Mucosa of rectum (tissue), 2 donors: ENCODE measurements around the gene DEF6.

ENCODE experiments used
- H3K27ac ChIP-seq, 2 donors: one replicate each; pipeline ENCODE4 v1.7.0; 2013; ENCODE audit warnings: inconsistent platforms in 2 of 2, low read depth in 2 of 2, low read length in 2 of 2
- H3K27me3 ChIP-seq, 2 donors: one replicate each; pipeline ENCODE4 v1.7.0; 2013; ENCODE audit warnings: low read length in 2 of 2; ENCODE audit not compliant: control insufficient read depth in 2 of 2, insufficient read depth in 2 of 2
- H3K36me3 ChIP-seq, 2 donors: one replicate each; pipeline ENCODE4 v1.7.0; 2013; ENCODE audit warnings: low read length in 2 of 2; ENCODE audit not compliant: control insufficient read depth in 2 of 2, insufficient read depth in 2 of 2
- H3K4me1 ChIP-seq, 2 donors: one replicate each; pipeline ENCODE4 v1.7.0; 2013; ENCODE audit warnings: low read length in 2 of 2, mild to moderate bottlenecking in 1 of 2; ENCODE audit not compliant: control insufficient read depth in 2 of 2, insufficient read depth in 2 of 2
- H3K4me3 ChIP-seq, 2 donors: one replicate each; pipeline ENCODE4 v1.7.0; 2013; ENCODE audit warnings: low read length in 2 of 2
- H3K9ac ChIP-seq, 2 donors: one replicate each; pipeline ENCODE4 v1.7.0; 2013; ENCODE audit warnings: low read length in 2 of 2, low read depth in 1 of 2, mild to moderate bottlenecking in 1 of 2
- H3K9me3 ChIP-seq, 2 donors: one replicate each; pipeline ENCODE4 v1.7.0; 2013; ENCODE audit warnings: low read length in 2 of 2; ENCODE audit not compliant: control insufficient read depth in 2 of 2
- donor health status: healthy.
- donor health status: Normal muscosa, but diverticular disease.

The DEF6 gene

GRCh38 chr6:35297601-35298481 lies at the start of gene DEF6:
Gene DEF6, plus strand, starts transcription at chr6:35297818. Its CDS starts 39 bp downstream, at chr6:35297857.
- Histone ChIP-seq H3K9me3 (no peaks in the 10 kb centered on the region), H3K9ac (peak within 1 kb of the TSS; percentile 87 to 88), H3K36me3 (peaks cover 22% of the 10 kb centered on the region in 2 donors), H3K27ac (peak within 1 kb of the TSS; percentile 79 to 86), H3K4me1 (peaks cover 24 to 25% of the 10 kb centered on the region in 2 donors), H3K27me3 (no peaks in the 10 kb centered on the region), H3K4me3 (peak within 1 kb of the TSS; percentile 84 to 85)

- no peaks in the 10 kb centered on the region for H3K9me3 ChIP-seq
- H3K9ac ChIP-seq, result no peak overlapping the region
- H3K4me1 ChIP-seq, result peaks cover 0 to 4% of the 10 kb centered on the region in 2 donors
- no peak overlapping the region for H3K27ac ChIP-seq
- no peak overlapping the region for H3K4me3 ChIP-seq
- H3K27me3 ChIP-seq, result no peaks in the 10 kb centered on the region
- H3K36me3 ChIP-seq, result no peaks in the 10 kb centered on the region
Observed at GRCh38 chr6:35248300-35248699, 49.3 kb upstream of the DEF6 start.

GRCh38 chr6:35248965-35249364 lies 48.7 kb upstream of the DEF6 start:
- H3K27me3 ChIP-seq, result no peaks in the 10 kb centered on the region
- H3K27ac ChIP-seq, result no peak overlapping the region
- H3K9me3 ChIP-seq, result no peaks in the 10 kb centered on the region
- H3K36me3 ChIP-seq, result no peaks in the 10 kb centered on the region
- no peak overlapping the region for H3K9ac ChIP-seq
- no peak overlapping the region for H3K4me3 ChIP-seq
- peaks cover 0 to 4% of the 10 kb centered on the region in 2 donors for H3K4me1 ChIP-seq

- Histone ChIP-seq H3K9ac (no peak overlapping the region), H3K27me3 (no peaks in the 10 kb centered on the region), H3K4me3 (no peak overlapping the region), H3K9me3 (no peaks in the 10 kb centered on the region), H3K4me1 (peaks cover 0 to 4% of the 10 kb centered on the region in 2 donors), H3K36me3 (no peaks in the 10 kb centered on the region), H3K27ac (no peak overlapping the region)
Observed at GRCh38 chr6:35251949-35252348, 45.7 kb upstream of the DEF6 start.

GRCh38 chr6:35253249-35253648 lies 44.4 kb upstream of the DEF6 start:
- no peak overlapping the region for H3K9ac ChIP-seq
- no peaks in the 10 kb centered on the region for H3K36me3 ChIP-seq
- no peaks in the 10 kb centered on the region for H3K9me3 ChIP-seq
- peaks cover 0 to 4% of the 10 kb centered on the region in 2 donors for H3K4me1 ChIP-seq
- no peak overlapping the region for H3K27ac ChIP-seq
- no peak overlapping the region for H3K4me3 ChIP-seq
- no peaks in the 10 kb centered on the region for H3K27me3 ChIP-seq

- Histone ChIP-seq H3K4me1 (peaks cover 4 to 13% of the 10 kb centered on the region in 2 donors), H3K36me3 (no peaks in the 10 kb centered on the region), H3K9me3 (no peaks in the 10 kb centered on the region), H3K27me3 (no peaks in the 10 kb centered on the region), H3K27ac (peak overlapping the region; percentile 92 to 93), H3K9ac (peak overlapping the region; percentile 87 to 92), H3K4me3 (peak overlapping the region; percentile 90 to 93)
Observed at GRCh38 chr6:35258336-35258735, 39.3 kb upstream of the DEF6 start.

GRCh38 chr6:35258858-35259193 lies 38.8 kb upstream of the DEF6 start:
- Histone ChIP-seq H3K9me3 (no peaks in the 10 kb centered on the region), H3K4me3 (peak overlapping the region; percentile 90 to 93), H3K27me3 (no peaks in the 10 kb centered on the region), H3K4me1 (peaks cover 4 to 13% of the 10 kb centered on the region in 2 donors), H3K27ac (peak overlapping the region; percentile 92 to 93), H3K9ac (peak overlapping the region; percentile 87 to 92), H3K36me3 (no peaks in the 10 kb centered on the region)

- Histone ChIP-seq H3K4me3 (peak within 1 kb of the TSS; percentile 90 to 93), H3K27ac (peak within 1 kb of the TSS; percentile 92 to 93), H3K36me3 (no peaks in the 10 kb centered on the region), H3K4me1 (peaks cover 4 to 13% of the 10 kb centered on the region in 2 donors), H3K27me3 (no peaks in the 10 kb centered on the region), H3K9me3 (no peaks in the 10 kb centered on the region), H3K9ac (peak within 1 kb of the TSS; percentile 87 to 92)
Observed at GRCh38 chr6:35259194-35259947, 38.2 kb upstream of the DEF6 start, which contains the start of gene ZNF76. Gene ZNF76, plus strand, starts transcription at chr6:35259735. Its CDS starts 21,417 bp downstream, at chr6:35281152.

GRCh38 chr6:35259948-35260590 lies 37.5 kb upstream of the DEF6 start:
- H3K4me1 ChIP-seq, result peaks cover 4 to 13% of the 10 kb centered on the region in 2 donors
- H3K9me3 ChIP-seq, result no peaks in the 10 kb centered on the region
- H3K4me3 ChIP-seq, result peak overlapping the region; percentile 90 to 93
- H3K27ac ChIP-seq, result peak overlapping the region; percentile 92 to 93
- peak overlapping the region; percentile 87 to 92 for H3K9ac ChIP-seq
- H3K27me3 ChIP-seq, result no peaks in the 10 kb centered on the region
- no peaks in the 10 kb centered on the region for H3K36me3 ChIP-seq
